ENCODE data around the gene SSX4B.

DNA sequence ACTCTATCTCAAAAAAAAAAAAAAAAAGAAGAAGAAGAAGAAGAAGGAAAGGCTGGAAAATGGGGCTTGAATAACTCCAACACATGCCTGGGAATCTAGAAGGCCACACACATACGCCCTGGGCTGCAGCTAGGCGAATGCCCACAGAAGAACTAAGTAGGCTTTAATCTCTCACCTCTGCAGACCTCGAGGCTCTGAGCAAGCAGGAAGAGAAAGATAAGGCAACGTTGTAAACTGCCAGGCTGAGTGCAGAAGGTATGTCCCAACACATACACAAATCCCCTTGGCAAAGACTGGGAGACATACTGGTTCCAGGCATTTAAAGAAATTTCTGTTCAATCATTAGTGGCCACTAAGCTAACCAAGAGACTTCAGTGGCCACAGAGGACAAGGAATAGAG lies 39.9 kb upstream of the SSX4B start:
- TF ChIP-seq, protein P1, sequence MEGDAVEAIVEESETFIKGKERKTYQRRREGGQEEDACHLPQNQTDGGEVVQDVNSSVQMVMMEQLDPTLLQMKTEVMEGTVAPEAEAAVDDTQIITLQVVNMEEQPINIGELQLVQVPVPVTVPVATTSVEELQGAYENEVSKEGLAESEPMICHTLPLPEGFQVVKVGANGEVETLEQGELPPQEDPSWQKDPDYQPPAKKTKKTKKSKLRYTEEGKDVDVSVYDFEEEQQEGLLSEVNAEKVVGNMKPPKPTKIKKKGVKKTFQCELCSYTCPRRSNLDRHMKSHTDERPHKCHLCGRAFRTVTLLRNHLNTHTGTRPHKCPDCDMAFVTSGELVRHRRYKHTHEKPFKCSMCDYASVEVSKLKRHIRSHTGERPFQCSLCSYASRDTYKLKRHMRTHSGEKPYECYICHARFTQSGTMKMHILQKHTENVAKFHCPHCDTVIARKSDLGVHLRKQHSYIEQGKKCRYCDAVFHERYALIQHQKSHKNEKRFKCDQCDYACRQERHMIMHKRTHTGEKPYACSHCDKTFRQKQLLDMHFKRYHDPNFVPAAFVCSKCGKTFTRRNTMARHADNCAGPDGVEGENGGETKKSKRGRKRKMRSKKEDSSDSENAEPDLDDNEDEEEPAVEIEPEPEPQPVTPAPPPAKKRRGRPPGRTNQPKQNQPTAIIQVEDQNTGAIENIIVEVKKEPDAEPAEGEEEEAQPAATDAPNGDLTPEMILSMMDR (IDR thresholded peaks at IDR 0.05) = no peak
- no peak for TF ChIP-seq POLR2A (IDR thresholded peaks at IDR 0.05)
- no peak for TF ChIP-seq POLR2AphosphoS5 (IDR thresholded peaks at IDR 0.05)
- no peak for TF ChIP-seq EP300 (IDR thresholded peaks at IDR 0.05; ENCODE audit: low read depth)

All from transverse colon (tissue), 4 donors.